AG10803 (cell line): ENCODE results near the gene AHDC1.

Source experiments
- DNase-seq: peaks from one replicate; pipeline ENCODE4 v3.0.0; 2010; ENCODE audit warnings: low read depth
- H3K4me3 ChIP-seq: 2 replicates; pipeline ENCODE4 v1.5.1; 2011; ENCODE audit warnings: mild to moderate bottlenecking, low read length, control low read depth
- CTCF ChIP-seq: conservative IDR thresholded peaks from 2 replicates; pipeline ENCODE4 v1.5.1; 2011; ENCODE audit warnings: mild to moderate bottlenecking, low read length, control low read depth, inconsistent platforms

AHDC1 gene

GRCh38 chr1:27563591-27564471 lies 40.1 kb downstream of the AHDC1 start:
- TF ChIP-seq CTCF, result no peak
- H3K4me3 ChIP-seq, result no peak overlapping the region
- DNase-seq, result peak; percentile 54

GRCh38 chr1:27563341-27563590 lies 40.7 kb downstream of the AHDC1 start:
- no peak for DNase-seq
- H3K4me3 ChIP-seq, result no peak overlapping the region
- no peak for TF ChIP-seq CTCF

DNA sequence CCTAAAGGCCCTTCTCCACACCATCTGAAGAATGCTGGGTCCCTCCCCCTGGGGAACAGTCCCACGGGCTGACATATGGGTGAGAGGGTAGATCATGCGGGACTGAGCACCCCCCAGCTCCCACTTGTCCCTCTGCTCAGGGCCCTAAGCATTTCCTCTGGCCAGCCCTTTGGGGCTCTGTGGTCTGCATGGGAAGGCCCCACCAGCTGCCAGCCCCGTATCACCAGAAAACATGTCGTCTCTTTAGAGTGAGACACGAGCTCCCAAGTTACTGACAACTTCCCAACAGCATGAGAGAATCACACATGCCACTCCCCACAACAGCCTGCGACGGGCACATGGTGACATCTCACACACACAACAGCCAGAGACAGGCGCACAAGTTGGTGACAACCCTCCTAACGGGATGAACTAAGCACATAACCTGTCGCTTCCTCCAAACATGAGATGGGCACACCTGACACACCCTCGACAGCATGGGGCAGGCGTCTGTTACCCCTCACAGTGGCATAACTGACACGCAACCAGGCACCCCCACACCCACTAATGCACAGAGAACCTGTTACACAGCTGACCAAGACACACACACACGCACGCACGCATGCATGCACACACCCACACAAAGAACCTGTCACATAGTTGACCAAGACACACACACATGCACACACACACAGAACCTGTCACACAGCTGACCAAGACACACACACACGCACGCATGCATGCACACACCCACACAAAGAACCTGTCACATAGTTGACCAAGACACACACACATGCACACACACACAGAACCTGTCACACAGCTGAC lies 41.2 kb downstream of the AHDC1 start:
- no peak overlapping the region for H3K4me3 ChIP-seq
- TF ChIP-seq CTCF, result no peak
- no peak for DNase-seq

- no peak for DNase-seq
- no peak for TF ChIP-seq CTCF
- peak overlapping the region; percentile 12 for H3K4me3 ChIP-seq
Measured at GRCh38 chr1:27562021-27562420, 41.9 kb downstream of the AHDC1 start.

DNA sequence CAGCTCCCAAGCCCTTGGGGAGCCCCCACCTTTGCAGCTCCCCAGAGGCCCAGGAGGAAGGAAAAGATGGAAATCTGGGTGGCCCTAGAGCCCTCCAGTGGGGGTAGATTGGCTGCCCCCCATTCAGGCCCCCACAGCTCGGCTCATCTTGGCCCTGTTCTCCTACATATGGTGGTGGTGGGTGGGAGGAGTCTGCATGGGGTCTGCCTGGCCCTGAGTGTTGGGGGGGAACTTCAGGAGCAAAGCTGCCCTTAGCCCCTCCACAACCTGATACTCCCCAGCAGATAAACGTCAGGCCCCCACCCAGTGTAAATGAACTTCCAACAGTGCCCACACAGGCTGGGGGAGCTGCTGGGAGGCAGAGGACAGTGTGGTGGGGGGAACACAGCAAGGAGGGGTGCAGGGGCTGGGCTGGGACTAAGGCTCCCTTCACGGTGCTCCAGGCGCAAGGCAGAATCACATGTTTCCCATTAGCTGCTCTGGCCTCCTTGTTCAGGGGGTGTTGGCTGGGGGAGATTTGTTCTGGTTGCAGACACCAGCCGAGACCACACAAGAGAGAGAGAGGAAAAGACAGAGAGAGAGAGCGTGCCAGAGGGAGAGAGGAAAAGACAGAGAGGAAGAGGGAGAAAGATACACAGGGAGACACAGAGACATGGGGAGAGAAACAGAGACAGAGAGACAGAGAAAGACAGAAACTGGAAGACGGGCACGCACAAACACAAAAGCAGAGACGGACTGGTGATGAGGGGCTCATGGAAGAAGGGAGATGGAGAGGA lies 42.6 kb downstream of the AHDC1 start:
- no peak for TF ChIP-seq CTCF
- peak; percentile 74 for DNase-seq
- peak overlapping the region; percentile 12; the same call in 1 of the 2 replicates for H3K4me3 ChIP-seq

- no peak for DNase-seq
- no peak for TF ChIP-seq CTCF
- no peak overlapping the region for H3K4me3 ChIP-seq
Measured at GRCh38 chr1:27560268-27561123, 43.4 kb downstream of the AHDC1 start.
